COLO668 (cell line): ENCODE data around the gene CDC14B.

ENCODE experiments used
- DNase-seq: peaks from one replicate; lab custom pipeline; 2025; ENCODE audit not compliant: unreplicated experiment; lab: John Stamatoyannopoulos, UW

Gene CDC14B

GRCh38 chr9:96487029-96487396 is 132.6 kb downstream of the CDC14B start:
- no peak for DNase-seq

DNA sequence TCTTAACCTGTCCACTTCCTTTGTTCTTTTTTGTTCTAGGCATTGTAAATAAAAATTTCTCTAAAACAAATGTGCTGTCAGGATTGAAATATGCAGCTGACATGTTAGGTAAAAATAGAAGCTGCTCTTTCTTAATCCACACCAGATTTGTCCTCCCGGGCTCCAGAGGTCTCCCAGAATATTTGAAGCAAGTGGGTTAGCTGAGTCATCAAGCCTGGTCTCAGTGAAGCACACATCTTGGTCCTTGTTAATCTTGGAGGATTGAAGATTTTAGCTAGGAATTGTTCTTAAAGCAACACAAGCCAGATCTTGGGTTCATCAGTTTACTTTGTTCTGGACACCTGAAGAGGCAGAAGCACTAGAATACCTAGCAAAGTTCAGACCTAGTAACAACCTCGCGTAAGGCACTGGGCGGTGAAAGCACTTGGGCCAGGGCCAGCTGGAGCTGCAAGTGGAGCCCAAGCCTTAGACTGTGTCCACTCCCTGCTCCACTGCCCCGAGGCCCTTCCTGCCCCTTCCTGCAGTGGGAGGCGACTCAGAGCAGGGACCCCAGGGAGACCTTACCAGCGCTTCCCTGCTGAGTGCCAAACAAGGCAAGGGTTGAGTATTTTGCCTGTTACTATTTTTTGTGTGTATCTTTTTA is 133.1 kb downstream of the CDC14B start:
- DNase-seq: no peak

- no peak for DNase-seq
Measured at GRCh38 chr9:96485280-96485679, 134.4 kb downstream of the CDC14B start.

GRCh38 chr9:96484521-96484931 is 135.1 kb downstream of the CDC14B start:
- DNase-seq: no peak

DNA sequence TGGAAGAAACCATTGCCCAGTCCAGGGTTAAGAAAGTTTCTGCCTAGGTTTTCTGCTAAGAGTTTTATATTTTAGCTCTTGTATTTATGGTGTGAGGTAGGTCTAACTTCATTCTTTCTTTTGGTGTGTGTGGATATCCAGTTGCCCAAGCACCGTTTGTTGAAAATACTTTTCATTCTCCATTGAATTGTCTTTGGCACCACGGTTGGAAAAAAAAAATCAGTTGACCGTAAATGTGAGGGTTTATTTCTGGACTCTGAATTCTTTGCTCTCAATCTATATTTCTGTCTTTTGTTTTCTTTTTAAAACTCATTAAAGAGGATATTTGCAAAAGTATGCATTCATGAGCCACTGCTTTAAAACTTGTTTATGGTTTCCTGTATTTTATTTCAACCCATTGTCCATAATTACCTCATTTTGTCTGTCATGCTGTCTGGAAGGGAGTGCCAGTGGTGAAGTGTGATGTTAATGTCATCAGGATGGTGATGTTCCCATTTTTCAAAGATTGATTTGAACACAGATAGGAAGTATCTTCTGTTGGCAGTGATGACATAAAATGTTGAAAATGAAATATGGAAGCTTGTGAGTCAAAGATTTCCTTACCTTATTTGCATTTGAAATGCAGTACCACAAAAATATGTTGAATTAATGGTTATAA is 135.8 kb downstream of the CDC14B start:
- DNase-seq: no peak

- DNase-seq: no peak
Measured at GRCh38 chr9:96483197-96483596, 136.4 kb downstream of the CDC14B start.

GRCh38 chr9:96482476-96482875 is 137.2 kb downstream of the CDC14B start:
- DNase-seq: no peak

DNA sequence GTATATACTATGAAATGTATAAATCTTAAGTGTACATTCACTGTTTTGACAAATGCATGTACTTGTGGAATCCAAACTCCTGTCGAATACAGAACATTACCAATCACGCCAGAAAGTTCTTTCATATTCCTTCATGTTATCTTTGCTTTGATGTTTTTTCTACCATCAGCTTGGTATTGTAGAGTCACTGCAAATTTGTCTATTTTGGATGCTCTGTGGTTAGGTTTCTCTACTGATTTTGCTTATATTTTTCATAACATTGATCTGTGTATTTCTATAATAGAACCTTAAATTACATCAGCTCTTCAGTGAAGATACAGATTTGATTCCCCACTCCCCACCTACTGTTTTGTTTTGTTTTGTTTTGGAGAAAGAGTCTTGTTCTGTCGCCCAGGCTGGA is 138.9 kb downstream of the CDC14B start:
- no peak for DNase-seq

GRCh38 chr9:96478829-96479371 is 140.7 kb downstream of the CDC14B start:
- no peak for DNase-seq

GRCh38 chr9:96476591-96476990 is 143.1 kb downstream of the CDC14B start:
- DNase-seq: no peak

GRCh38 chr9:96476013-96476412 is 143.6 kb downstream of the CDC14B start:
- no peak for DNase-seq

DNA sequence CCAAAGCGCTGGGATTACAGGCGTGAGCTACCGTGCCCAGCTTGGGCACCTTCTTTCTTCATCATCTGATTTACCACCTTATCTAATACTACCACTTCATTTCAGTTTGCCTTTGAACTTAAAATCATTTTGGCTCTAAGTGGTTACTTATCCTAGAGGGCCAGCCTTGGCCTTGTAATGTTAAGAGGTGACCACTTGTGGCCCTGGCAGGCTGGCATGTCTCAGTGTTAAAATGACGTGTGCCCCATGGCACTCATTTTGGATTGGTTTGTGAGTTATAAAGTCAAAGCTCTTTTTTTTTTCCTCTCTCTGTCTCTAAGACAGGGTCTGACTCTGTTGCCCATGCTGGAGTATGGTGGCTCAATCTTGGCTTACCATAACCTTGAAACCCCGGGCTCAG is 151.9 kb downstream of the CDC14B start:
- DNase-seq: no peak

DNA sequence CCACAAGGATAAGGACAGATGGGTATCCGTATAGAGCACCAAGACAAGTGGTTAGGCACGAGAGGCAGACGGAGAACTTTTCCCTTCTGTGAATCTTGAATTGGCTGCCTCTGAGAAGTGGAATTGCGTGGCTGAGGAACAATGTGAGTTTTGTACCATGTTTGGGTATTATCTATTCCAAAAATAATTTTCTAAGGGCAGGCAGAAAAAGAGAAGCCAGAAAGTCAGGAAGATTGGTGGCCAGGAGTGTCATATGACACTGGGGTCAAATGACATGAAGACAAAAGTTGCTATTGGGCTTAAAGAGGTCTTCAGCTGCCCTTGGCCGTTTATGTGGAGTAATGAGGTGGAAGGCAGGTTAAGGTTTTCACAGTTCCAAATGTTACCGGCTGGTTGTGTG is 155.2 kb downstream of the CDC14B start:
- DNase-seq: no peak

DNA sequence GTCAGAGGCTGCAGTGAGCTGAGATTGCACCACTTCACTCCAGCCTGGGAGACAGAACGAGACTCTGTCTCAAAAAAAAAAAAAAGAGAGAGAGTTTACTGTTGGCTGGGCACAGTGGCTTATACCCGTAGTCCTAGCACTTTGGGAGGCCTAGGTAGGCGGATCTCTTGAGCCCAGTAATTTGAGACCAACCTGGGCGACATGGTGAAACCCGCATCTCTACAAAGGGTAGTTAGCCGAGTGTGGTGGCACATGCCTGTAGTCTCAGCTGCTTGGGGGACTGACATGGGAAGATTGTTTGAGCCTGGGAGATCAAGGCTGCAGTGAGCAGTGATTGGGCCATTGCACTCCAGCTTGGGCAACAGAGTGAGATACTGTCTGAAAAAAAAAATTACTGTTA is 157.1 kb downstream of the CDC14B start:
- DNase-seq: no peak

- no peak for DNase-seq
Measured at GRCh38 chr9:96461336-96461735, 158.3 kb downstream of the CDC14B start.

DNA sequence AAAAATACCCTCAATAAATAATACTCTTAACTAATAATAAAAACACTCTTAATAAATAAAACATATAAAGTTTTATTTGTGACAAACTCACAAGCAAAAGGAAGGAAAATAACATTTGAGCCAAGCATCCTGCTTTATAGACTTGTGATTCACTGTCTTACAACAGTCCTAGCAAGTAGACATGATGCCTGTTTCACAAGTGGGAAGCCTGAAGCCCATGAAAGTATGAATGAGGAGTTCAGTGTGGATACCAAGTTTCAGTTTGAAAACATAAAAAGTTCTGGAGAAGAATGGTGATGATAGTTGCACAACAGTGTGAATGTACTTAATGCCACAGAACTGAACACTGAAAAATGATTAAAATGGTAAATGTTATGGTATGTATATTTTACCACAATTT is 158.8 kb downstream of the CDC14B start:
- no peak for DNase-seq

DNA sequence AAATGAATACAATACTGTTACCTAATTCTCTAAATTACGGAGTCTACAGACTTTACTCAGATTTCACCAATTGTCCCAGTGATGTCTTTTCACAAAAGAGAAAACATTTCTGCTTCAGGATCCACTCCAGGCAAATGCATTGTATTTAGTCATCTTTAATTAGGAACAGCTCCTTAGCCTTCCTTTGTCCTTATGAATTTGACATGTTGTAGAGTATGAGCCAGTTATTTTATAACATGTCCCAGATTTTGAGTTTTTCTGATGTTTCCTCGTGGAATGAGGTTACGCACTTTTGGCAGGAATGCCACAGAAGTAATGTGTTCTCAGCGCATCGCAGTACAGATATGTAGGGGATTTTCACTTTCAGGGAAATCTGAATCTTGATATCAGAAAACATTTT is 159.2 kb downstream of the CDC14B start:
- no peak for DNase-seq

DNA sequence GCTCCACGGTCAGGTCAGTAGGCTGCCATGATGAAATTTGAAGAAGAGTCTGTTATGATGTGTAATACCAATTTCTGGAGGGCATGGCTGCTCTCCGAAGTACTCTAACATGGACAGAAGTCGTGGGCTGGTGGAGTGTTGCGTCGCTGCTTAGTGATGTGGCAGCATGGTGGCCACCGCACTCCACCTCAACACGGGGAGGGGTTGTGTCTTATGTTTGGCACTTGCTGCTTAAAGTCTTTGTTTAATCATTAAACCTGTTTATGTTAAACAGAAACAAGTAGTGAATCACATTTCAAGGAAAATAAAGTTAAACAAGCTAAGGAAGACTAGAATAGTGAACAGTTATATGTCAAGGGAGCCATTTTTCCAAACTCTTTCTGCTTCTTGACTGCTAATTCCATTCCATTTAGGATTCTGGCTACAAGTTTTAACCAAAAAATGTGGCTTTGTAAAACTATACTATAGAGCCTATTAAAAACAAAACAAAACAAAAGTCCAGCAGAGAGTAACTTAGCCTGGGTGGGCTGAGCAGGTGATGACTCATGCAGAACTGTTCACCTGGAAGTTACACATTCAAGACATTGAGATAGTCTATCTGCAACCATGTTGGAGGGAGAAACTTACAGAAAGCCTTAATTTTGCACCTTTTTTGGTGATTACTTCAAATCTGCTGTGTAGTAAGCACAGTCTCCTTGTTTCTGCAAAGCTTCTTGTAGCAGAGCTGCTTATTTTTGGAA is 160.2 kb downstream of the CDC14B start:
- no peak for DNase-seq

DNA sequence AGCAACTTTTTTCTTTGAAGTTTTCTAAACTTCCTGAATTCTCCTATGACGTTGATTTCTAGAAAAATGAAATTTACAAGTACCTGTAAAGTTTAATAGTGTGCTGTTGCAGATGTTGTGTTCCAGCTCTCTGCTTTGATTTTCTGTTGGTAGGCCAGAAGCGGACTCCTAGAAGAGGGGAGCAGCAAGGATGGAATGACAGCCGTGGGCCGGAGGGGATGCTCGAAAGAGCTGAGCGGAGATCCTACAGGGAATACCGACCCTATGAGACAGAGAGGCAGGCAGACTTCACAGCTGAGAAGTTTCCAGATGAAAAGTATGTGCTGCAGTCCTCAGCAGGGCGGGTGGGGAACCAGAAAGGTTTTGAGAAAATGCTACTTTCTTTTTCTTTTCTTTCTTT is 161.4 kb downstream of the CDC14B start:
- no peak for DNase-seq

- DNase-seq: no peak
Measured at GRCh38 chr9:96457266-96457665, 162.4 kb downstream of the CDC14B start.

DNA sequence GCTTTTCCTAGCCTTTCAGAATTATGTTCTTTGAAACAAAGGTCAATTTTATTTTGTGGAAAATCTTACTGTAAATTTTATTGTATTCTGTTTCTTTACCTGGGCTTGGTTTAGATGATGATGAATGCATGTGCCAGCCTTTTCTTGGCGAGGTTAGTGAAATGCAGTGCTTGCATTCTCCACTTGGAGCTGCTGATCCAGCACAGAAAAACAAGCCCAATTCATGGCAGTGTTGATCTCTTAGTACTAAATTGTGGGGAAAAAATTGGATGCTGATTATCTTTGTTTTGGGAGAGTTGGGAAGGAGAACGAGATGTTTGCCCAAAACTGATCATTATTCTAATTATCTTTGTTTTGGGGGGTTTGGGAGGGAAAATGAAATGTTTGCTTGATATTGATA is 166.0 kb downstream of the CDC14B start:
- DNase-seq: no peak
